Measurements from ENCODE around the gene RNU1-3.
"Not testable (repeated sequence)": the region's sequence is repeated elsewhere in the genome, so short reads cannot be mapped to it uniquely, and the experiment has no call there.

The RNU1-3 gene

DNA sequence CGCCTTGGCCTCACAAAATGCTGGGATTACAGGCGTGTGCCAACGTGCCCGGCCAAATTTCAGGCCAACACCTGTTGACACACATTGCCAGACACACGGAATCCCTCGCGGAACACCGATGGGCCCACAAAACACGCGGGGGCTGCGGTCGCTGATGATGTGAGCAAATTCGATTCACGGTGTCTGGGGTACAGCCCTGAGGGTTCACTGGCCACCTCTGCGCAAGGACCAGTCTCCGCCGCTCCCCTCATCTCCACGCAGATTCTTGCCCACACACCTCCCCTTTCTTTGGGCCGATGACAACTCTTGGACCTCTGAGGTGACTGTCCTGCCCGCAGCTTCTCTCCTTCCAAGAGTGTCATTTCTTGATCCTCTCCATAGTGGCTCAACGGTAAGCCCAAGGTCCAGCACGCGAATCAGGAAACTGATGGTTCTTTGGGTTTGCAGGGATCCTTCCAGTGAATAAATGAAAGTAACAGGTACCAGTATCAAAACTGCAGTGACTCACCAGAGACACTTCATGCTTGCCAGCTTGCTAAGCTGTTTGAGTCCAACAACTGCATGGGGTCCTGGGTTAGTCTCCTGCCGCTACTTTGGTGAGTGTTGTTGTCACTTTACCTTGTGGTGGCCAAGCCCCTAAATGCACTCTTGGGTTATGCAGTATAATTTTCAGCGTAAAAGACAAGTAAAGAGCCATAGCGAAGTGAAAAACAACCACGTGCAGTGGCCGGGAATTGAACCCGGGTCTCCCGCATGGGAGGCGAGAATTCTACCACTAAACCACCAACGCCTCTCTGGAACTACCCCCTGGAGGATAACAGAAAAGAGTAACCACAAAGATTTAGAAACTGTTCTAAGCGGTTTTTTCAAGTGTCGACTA, 11.0 kb upstream of the RNU1-3 start:
- no peaks in the 10 kb centered on the region for H3K9me3 ChIP-seq (ENCODE audit: insufficient read depth, low read depth, low read length)
- no peaks in the 10 kb centered on the region for H3K9me2 ChIP-seq (replicated peaks; ENCODE audit: low read depth, low read length)
- no peaks in the 10 kb centered on the region for H3F3A ChIP-seq (ENCODE audit: low read depth)
- H3K36me3 ChIP-seq (ENCODE audit: insufficient read depth, low read length): no peaks in the 10 kb centered on the region
- peaks cover 9% of the 10 kb centered on the region for H3K4me1 ChIP-seq (ENCODE audit: insufficient read depth, low read length, poor library complexity, severe bottlenecking)
- H3K9ac ChIP-seq (ENCODE audit: low read depth, low read length, poor library complexity, severe bottlenecking): no peak overlapping the region
- H4K20me1 ChIP-seq (ENCODE audit: insufficient read depth, low read length, poor library complexity, severe bottlenecking): no peaks in the 10 kb centered on the region
- no peaks in the 10 kb centered on the region for H3K79me2 ChIP-seq (ENCODE audit: insufficient read depth, low read length)
- H2AFZ ChIP-seq (ENCODE audit: low read length): no peak overlapping the region
- TF ChIP-seq, protein P1, sequence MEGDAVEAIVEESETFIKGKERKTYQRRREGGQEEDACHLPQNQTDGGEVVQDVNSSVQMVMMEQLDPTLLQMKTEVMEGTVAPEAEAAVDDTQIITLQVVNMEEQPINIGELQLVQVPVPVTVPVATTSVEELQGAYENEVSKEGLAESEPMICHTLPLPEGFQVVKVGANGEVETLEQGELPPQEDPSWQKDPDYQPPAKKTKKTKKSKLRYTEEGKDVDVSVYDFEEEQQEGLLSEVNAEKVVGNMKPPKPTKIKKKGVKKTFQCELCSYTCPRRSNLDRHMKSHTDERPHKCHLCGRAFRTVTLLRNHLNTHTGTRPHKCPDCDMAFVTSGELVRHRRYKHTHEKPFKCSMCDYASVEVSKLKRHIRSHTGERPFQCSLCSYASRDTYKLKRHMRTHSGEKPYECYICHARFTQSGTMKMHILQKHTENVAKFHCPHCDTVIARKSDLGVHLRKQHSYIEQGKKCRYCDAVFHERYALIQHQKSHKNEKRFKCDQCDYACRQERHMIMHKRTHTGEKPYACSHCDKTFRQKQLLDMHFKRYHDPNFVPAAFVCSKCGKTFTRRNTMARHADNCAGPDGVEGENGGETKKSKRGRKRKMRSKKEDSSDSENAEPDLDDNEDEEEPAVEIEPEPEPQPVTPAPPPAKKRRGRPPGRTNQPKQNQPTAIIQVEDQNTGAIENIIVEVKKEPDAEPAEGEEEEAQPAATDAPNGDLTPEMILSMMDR (conservative IDR thresholded peaks at IDR 0.05; ENCODE audit: low read length): no peak
- no peak for TF ChIP-seq EZH2phosphoT487 (IDR thresholded peaks at IDR 0.05; ENCODE audit: borderline replicate concordance)
- no peaks in the 10 kb centered on the region for H3K27me3 ChIP-seq (ENCODE audit: insufficient read depth, low read length, poor library complexity, severe bottlenecking)
- no peak overlapping the region for H3K4me3 ChIP-seq (ENCODE audit: low read length, poor library complexity, severe bottlenecking)
- peak overlapping the region; percentile 49 for H3K4me2 ChIP-seq (ENCODE audit: low read depth, low read length, poor library complexity, severe bottlenecking)

DNA sequence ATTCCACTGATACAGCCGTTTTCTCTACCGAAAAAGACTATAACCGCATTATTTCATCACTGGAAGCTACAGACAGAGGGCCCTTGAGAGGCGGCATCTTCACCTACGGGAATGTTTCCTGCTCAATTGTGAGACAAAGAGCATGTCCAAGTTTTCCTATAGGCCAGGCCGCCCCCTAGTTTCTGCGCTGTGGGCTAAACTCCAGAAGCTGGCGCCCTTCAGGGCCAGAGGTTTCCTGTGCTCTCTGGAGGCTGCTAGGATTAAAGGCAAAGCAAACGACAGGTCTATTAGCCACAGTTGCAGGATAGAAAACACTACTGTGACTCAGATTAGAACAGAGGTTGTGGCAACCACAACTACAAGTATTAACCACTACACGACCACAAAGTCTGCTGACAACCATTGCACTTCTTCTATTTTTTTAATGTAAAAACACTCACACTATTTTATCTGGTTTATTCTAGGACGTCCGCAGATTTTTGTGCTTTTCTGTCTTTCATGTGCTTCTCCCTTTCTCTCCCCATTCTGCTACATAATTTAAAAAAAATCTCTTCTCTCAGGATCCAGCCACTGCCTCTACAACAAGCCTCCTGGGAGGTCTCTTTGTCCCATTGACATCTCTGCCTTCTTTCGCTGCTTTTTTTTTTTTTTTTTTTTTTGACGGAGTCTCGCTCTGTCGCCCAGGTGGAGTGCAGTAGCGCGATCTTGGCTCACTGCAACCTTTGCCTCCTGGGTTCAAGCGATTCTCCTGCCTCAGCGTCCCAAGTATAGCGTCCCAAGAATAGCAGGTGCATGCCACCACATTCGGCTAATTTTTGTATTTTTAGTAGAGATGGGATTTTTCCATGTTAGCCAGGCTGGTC, 10.1 kb upstream of the RNU1-3 start:
- not testable (repeated sequence) for H3F3A ChIP-seq (ENCODE audit: low read depth); H3K9ac ChIP-seq (ENCODE audit: low read depth, low read length, poor library complexity, severe bottlenecking); H2AFZ ChIP-seq (ENCODE audit: low read length); H3K4me1 ChIP-seq (ENCODE audit: insufficient read depth, low read length, poor library complexity, severe bottlenecking); H3K79me2 ChIP-seq (ENCODE audit: insufficient read depth, low read length); H4K20me1 ChIP-seq (ENCODE audit: insufficient read depth, low read length, poor library complexity, severe bottlenecking); H3K27me3 ChIP-seq (ENCODE audit: insufficient read depth, low read length, poor library complexity, severe bottlenecking); H3K36me3 ChIP-seq (ENCODE audit: insufficient read depth, low read length); H3K9me3 ChIP-seq (ENCODE audit: insufficient read depth, low read depth, low read length); H3K4me3 ChIP-seq (ENCODE audit: low read length, poor library complexity, severe bottlenecking); H3K9me2 ChIP-seq (replicated peaks; ENCODE audit: low read depth, low read length)
- H3K4me2 ChIP-seq (ENCODE audit: low read depth, low read length, poor library complexity, severe bottlenecking): peak overlapping the region; percentile 49

DNA sequence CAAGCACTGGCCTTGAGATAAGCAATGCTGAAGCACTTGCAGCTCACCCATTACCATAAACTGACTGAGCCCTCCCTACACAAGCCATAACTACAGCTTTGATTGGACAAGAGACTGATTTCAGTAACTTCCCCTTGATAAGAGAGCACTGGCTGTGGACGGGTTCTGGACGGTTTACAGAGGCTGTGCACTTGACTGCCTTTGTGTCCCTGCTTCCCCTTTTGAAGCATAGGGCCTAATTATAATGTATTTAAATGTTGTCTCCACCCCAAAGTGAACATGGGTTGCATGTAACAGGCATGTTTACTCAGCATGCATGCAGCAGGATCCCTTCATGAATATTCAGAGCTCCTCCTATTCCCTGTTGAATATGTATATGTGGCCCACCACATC, 8.4 kb upstream of the RNU1-3 start:
- H3K9ac ChIP-seq (ENCODE audit: low read depth, low read length, poor library complexity, severe bottlenecking); H3K9me2 ChIP-seq (replicated peaks; ENCODE audit: low read depth, low read length); H3F3A ChIP-seq (ENCODE audit: low read depth); H4K20me1 ChIP-seq (ENCODE audit: insufficient read depth, low read length, poor library complexity, severe bottlenecking); H3K79me2 ChIP-seq (ENCODE audit: insufficient read depth, low read length); H3K9me3 ChIP-seq (ENCODE audit: insufficient read depth, low read depth, low read length); H2AFZ ChIP-seq (ENCODE audit: low read length); H3K4me2 ChIP-seq (ENCODE audit: low read depth, low read length, poor library complexity, severe bottlenecking); H3K4me1 ChIP-seq (ENCODE audit: insufficient read depth, low read length, poor library complexity, severe bottlenecking); H3K27me3 ChIP-seq (ENCODE audit: insufficient read depth, low read length, poor library complexity, severe bottlenecking); H3K36me3 ChIP-seq (ENCODE audit: insufficient read depth, low read length); H3K4me3 ChIP-seq (ENCODE audit: low read length, poor library complexity, severe bottlenecking): not testable (repeated sequence)

DNA sequence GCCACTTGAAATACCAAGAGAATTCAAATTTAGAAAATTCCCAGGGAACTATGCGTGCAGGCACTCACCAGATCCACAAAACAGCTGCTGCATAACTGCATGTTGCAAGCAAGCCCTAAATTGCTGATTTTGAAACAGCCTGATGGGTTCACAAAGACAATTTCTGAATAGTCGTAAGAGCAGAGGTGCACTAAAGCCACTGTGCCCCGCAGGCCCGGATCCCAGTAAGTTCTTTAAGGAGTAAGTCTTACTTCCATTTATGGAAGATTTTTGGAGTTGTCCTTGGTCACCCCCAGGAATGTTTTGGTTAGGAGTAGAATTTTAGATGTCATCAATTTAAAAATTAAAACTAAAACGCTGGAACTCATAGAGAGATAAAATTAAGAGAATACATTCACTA, 7.2 kb upstream of the RNU1-3 start:
- H3K27me3 ChIP-seq (ENCODE audit: insufficient read depth, low read length, poor library complexity, severe bottlenecking); H3F3A ChIP-seq (ENCODE audit: low read depth); H3K9me2 ChIP-seq (replicated peaks; ENCODE audit: low read depth, low read length); H3K9me3 ChIP-seq (ENCODE audit: insufficient read depth, low read depth, low read length); H3K36me3 ChIP-seq (ENCODE audit: insufficient read depth, low read length); H3K79me2 ChIP-seq (ENCODE audit: insufficient read depth, low read length); H3K4me2 ChIP-seq (ENCODE audit: low read depth, low read length, poor library complexity, severe bottlenecking); H2AFZ ChIP-seq (ENCODE audit: low read length); H4K20me1 ChIP-seq (ENCODE audit: insufficient read depth, low read length, poor library complexity, severe bottlenecking); H3K4me1 ChIP-seq (ENCODE audit: insufficient read depth, low read length, poor library complexity, severe bottlenecking); H3K4me3 ChIP-seq (ENCODE audit: low read length, poor library complexity, severe bottlenecking); H3K9ac ChIP-seq (ENCODE audit: low read depth, low read length, poor library complexity, severe bottlenecking): not testable (repeated sequence)

DNA sequence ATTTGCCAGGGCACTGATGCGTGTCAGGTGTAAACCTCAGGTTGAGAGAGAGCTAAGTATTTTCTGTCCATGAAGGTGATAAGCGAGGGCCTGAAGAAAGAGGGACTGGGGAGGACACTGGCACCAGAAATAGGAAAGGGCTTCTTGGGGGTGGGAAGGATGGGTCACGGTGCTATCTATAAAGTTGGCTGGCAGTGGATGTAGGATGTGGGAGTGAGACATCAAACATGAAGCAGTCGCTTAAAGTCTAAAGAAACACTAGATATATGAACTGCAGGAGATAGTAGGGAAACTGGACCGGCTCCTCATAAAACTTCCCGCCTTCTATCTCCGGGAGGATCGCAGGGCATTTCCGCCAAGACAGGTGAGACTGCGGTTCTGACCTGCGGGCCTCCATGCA, 912 bp downstream of the RNU1-3 start:
- not testable (repeated sequence) for H2AFZ ChIP-seq (ENCODE audit: low read length); H3F3A ChIP-seq (ENCODE audit: low read depth); H3K4me1 ChIP-seq (ENCODE audit: insufficient read depth, low read length, poor library complexity, severe bottlenecking); H3K27me3 ChIP-seq (ENCODE audit: insufficient read depth, low read length, poor library complexity, severe bottlenecking); H3K36me3 ChIP-seq (ENCODE audit: insufficient read depth, low read length); H3K9me2 ChIP-seq (replicated peaks; ENCODE audit: low read depth, low read length); H3K4me3 ChIP-seq (ENCODE audit: low read length, poor library complexity, severe bottlenecking); H3K9ac ChIP-seq (ENCODE audit: low read depth, low read length, poor library complexity, severe bottlenecking); H4K20me1 ChIP-seq (ENCODE audit: insufficient read depth, low read length, poor library complexity, severe bottlenecking); H3K4me2 ChIP-seq (ENCODE audit: low read depth, low read length, poor library complexity, severe bottlenecking); H3K79me2 ChIP-seq (ENCODE audit: insufficient read depth, low read length); H3K9me3 ChIP-seq (ENCODE audit: insufficient read depth, low read depth, low read length)

DNA sequence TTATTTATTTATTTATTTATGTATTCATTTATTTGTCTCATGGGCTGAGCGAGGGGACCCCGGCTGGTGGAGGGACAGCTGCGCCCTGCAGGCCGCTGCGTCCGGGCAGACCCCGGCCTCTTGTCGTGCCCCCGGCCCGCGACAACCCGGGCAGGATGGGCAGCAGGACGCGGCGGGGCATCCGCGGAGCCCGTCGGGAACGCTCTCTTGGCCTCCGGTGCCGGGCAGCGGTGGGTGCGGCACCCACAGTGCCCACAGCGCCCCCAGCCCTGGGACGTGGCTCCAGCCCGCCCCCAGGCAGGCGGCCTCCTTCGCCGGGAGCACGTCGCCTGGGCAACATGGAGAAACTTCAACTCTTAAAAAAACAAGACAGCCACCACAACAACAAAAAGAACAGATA, 8.5 kb downstream of the RNU1-3 start:
- H3F3A ChIP-seq (ENCODE audit: low read depth); H3K9me3 ChIP-seq (ENCODE audit: insufficient read depth, low read depth, low read length); H3K9me2 ChIP-seq (replicated peaks; ENCODE audit: low read depth, low read length); H3K9ac ChIP-seq (ENCODE audit: low read depth, low read length, poor library complexity, severe bottlenecking); H3K36me3 ChIP-seq (ENCODE audit: insufficient read depth, low read length); H3K4me1 ChIP-seq (ENCODE audit: insufficient read depth, low read length, poor library complexity, severe bottlenecking); H4K20me1 ChIP-seq (ENCODE audit: insufficient read depth, low read length, poor library complexity, severe bottlenecking); H3K4me2 ChIP-seq (ENCODE audit: low read depth, low read length, poor library complexity, severe bottlenecking); H3K79me2 ChIP-seq (ENCODE audit: insufficient read depth, low read length); H3K27me3 ChIP-seq (ENCODE audit: insufficient read depth, low read length, poor library complexity, severe bottlenecking); H2AFZ ChIP-seq (ENCODE audit: low read length); H3K4me3 ChIP-seq (ENCODE audit: low read length, poor library complexity, severe bottlenecking): not testable (repeated sequence)
